IMR-90 (cell line): ENCODE data around the gene PROCR. TPM values are rescaled to one million over a fixed set of nuclear protein-coding genes. Genes with fewer than 3 reads are reported as not detected.
A peak's percentile ranks its signal among the peaks of the same experiment; 100 is the strongest.

Experiments used
- ATAC-seq: fragments of 200-7000 bp; cut with Tn5 transposase; 2 replicates; pipeline ENCODE4 v1.9.1; 2020; ENCODE audit warnings: low read depth, mild to moderate bottlenecking, moderate library complexity
- BruUV-seq: library from RNA; stranded (reverse); fragments of 400-500 nt; replicated peaks from 2 replicates; lab custom pipeline; 2021; lab: Mats Ljungman, UMichigan
- CTCF ChIA-PET: fragments of 300-600 bp; formaldehyde crosslinking; extraction: SDS; loops from one replicate; lab custom pipeline; 2021; ENCODE audit warnings: antibody characterized with exemption; lab: Yijun Ruan, JAX
- POLR2A ChIA-PET: fragments of 300-600 bp; sonication (Branson Sonifier 250); formaldehyde crosslinking; loops from one replicate; lab custom pipeline; 2022; ENCODE audit warnings: antibody characterized with exemption; ENCODE audit not compliant: unreplicated experiment; lab: Charles Lee
- DNase-seq: peaks from one replicate; pipeline ENCODE4 v3.0.0; 2013
- H2AFZ ChIP-seq: replicated peaks from 2 replicates; pipeline ENCODE3; 2013; ENCODE audit warnings: low read length, mild to moderate bottlenecking; ENCODE audit not compliant: poor library complexity
- H2AK5ac ChIP-seq: 2 replicates; pipeline ENCODE4 v1.6.1; 2013; ENCODE audit warnings: low read depth, low read length, inconsistent platforms
- H2AK9ac ChIP-seq: replicated peaks from 2 replicates; pipeline ENCODE3; 2013; ENCODE audit warnings: mild to moderate bottlenecking, low read depth, low read length, moderate library complexity; ENCODE audit not compliant: poor library complexity
- H2BK120ac ChIP-seq: 2 replicates; pipeline ENCODE4 v1.6.1; 2013; ENCODE audit warnings: low read depth, low read length, inconsistent platforms
- H2BK15ac ChIP-seq: 3 replicates; pipeline ENCODE4 v1.6.1; 2013; ENCODE audit warnings: low read depth, low read length, inconsistent platforms
- H2BK20ac ChIP-seq: 2 replicates; pipeline ENCODE4 v1.6.1; 2013; ENCODE audit warnings: low read depth, mild to moderate bottlenecking, inconsistent platforms, low read length, moderate library complexity
- H2BK5ac ChIP-seq: 2 replicates; pipeline ENCODE4 v1.6.1; 2013; ENCODE audit warnings: mild to moderate bottlenecking, low read depth, low read length, inconsistent platforms; ENCODE audit not compliant: poor library complexity, severe bottlenecking
- H3K14ac ChIP-seq: replicated peaks from 2 replicates; pipeline ENCODE4 v1.6.1; 2013; ENCODE audit warnings: low read depth, low read length, inconsistent platforms
- H3K18ac ChIP-seq: 2 replicates; pipeline ENCODE4 v1.6.1; 2013; ENCODE audit warnings: low read depth, low read length, control low read depth
- H3K23ac ChIP-seq: 2 replicates; pipeline ENCODE4 v1.6.1; 2013; ENCODE audit warnings: low read depth, low read length, inconsistent platforms
- H3K27ac ChIP-seq: 2 replicates; pipeline ENCODE4 v1.5.1; 2013; ENCODE audit warnings: mild to moderate bottlenecking, control low read depth, low read length; ENCODE audit not compliant: insufficient read depth
- H3K27me3 ChIP-seq: 2 replicates; pipeline ENCODE4 v1.6.1; 2013; ENCODE audit warnings: low read length; ENCODE audit not compliant: control insufficient read depth, insufficient read depth
- H3K36me3 ChIP-seq: 2 replicates; pipeline ENCODE4 v1.6.1; 2013; ENCODE audit warnings: low read length, mixed read lengths; ENCODE audit not compliant: control insufficient read depth, insufficient read depth
- H3K4ac ChIP-seq: 2 replicates; pipeline ENCODE4 v1.6.1; 2013; ENCODE audit warnings: low read depth, low read length, inconsistent platforms
- H3K4me1 ChIP-seq: 2 replicates; pipeline ENCODE4 v1.6.1; 2013; ENCODE audit warnings: low read length, mixed read lengths; ENCODE audit not compliant: control insufficient read depth, insufficient read depth
- H3K4me2 ChIP-seq: 2 replicates; pipeline ENCODE4 v1.6.1; 2013; ENCODE audit warnings: low read depth, mild to moderate bottlenecking, control low read depth, low read length, moderate library complexity
- H3K4me3 ChIP-seq: 2 replicates; pipeline ENCODE4 v1.5.1; 2013; ENCODE audit warnings: low read depth, mild to moderate bottlenecking, control low read depth, low read length, moderate library complexity; ENCODE audit not compliant: insufficient read depth
- H3K56ac ChIP-seq: 2 replicates; pipeline ENCODE4 v1.6.1; 2013; ENCODE audit warnings: low read length, inconsistent platforms; ENCODE audit not compliant: insufficient read depth; ENCODE audit errors: extremely low read depth
- H3K79me1 ChIP-seq, 2 experiments: 2 replicates each; pipeline ENCODE4 v1.6.1; 2013; ENCODE audit warnings: low read length in 2 of 2, inconsistent platforms in 1 of 2, low read depth in 1 of 2
- H3K9ac ChIP-seq: 2 replicates; pipeline ENCODE4 v1.6.1; 2013; ENCODE audit warnings: low read depth, low read length, control low read depth
- H3K9me1 ChIP-seq: 2 replicates; pipeline ENCODE4 v1.6.1; 2013; ENCODE audit warnings: low read length, inconsistent platforms; ENCODE audit not compliant: insufficient read depth
- H3K9me3 ChIP-seq: 2 replicates; pipeline ENCODE4 v1.6.1; 2013; ENCODE audit warnings: low read length; ENCODE audit not compliant: control insufficient read depth, insufficient read depth
- H4K20me1 ChIP-seq: 2 replicates; pipeline ENCODE4 v1.6.1; 2013; ENCODE audit warnings: low read length, inconsistent platforms; ENCODE audit not compliant: insufficient read depth
- H4K5ac ChIP-seq: 2 replicates; pipeline ENCODE4 v1.6.1; 2013; ENCODE audit warnings: mild to moderate bottlenecking, low read depth, low read length, control low read depth
- H4K8ac ChIP-seq, 2 experiments: 2 replicates each; pipeline ENCODE4 v1.6.1; 2013; ENCODE audit warnings: low read depth in 2 of 2, low read length in 2 of 2, control low read depth in 1 of 2, inconsistent platforms in 1 of 2
- H4K91ac ChIP-seq: 2 replicates; pipeline ENCODE4 v1.6.1; 2013; ENCODE audit warnings: low read depth, low read length, inconsistent platforms; ENCODE audit not compliant: insufficient read depth
- BHLHE40 ChIP-seq: fragments of 150-350 bp; IDR thresholded peaks from 2 replicates; pipeline ENCODE4 v1.6.1; 2016; ENCODE audit warnings: mild to moderate bottlenecking, low read depth, low read length
- CHD1 ChIP-seq: IDR thresholded peaks from 2 replicates; pipeline ENCODE4 v1.6.1; 2012; ENCODE audit warnings: low read depth, low read length, improper control_type of control experiment
- FOS ChIP-seq: fragments of 150-350 bp; IDR thresholded peaks from 2 replicates; pipeline ENCODE4 v1.6.1; 2016; ENCODE audit warnings: low read depth, low read length
- MAFK ChIP-seq: IDR thresholded peaks from 2 replicates; pipeline ENCODE4 v1.6.1; 2012; ENCODE audit warnings: low read depth, low read length, improper control_type of control experiment
- MAZ ChIP-seq: IDR thresholded peaks from 2 replicates; pipeline ENCODE4 v1.6.1; 2012; ENCODE audit warnings: low read depth, mild to moderate bottlenecking, low read length, improper control_type of control experiment, moderate library complexity, borderline replicate concordance
- MXI1 ChIP-seq: IDR thresholded peaks from 2 replicates; pipeline ENCODE4 v1.6.1; 2012; ENCODE audit warnings: low read depth, mild to moderate bottlenecking, low read length, moderate library complexity, borderline replicate concordance
- NFE2L2 ChIP-seq: fragments of 150-350 bp; IDR thresholded peaks from 2 replicates; pipeline ENCODE4 v1.6.1; 2016; ENCODE audit warnings: low read depth, mild to moderate bottlenecking, low read length
- RAD21 ChIP-seq: IDR thresholded peaks from 2 replicates; pipeline ENCODE4 v1.6.1; 2012; ENCODE audit warnings: low read length, improper control_type of control experiment
- RCOR1 ChIP-seq: IDR thresholded peaks from 2 replicates; pipeline ENCODE4 v1.6.1; 2012; ENCODE audit warnings: mild to moderate bottlenecking, low read length, improper control_type of control experiment; ENCODE audit not compliant: insufficient replicate concordance
- USF2 ChIP-seq: fragments of 150-350 bp; IDR thresholded peaks from 2 replicates; pipeline ENCODE4 v1.6.1; 2017; ENCODE audit warnings: mild to moderate bottlenecking, antibody characterized with exemption, low read length, low read depth
- WGBS, 2 experiments: methylation state at CpG; one replicate each; pipeline versions ENCODE4 v1.1.5 to v1.1.7; 2013; ENCODE audit warnings: missing lambda C conversion rate in 2 of 2; ENCODE audit not compliant: insufficient read length in 1 of 2; ENCODE audit errors: extremely low coverage in 2 of 2; 5-methylcytosine and 5-hydroxymethylcytosine counted together
- dilution Hi-C: fragments of 300-500 bp; cut with HindIII; formaldehyde crosslinking; loops from one replicate; pipeline ENCODE4 v1.14.3; 2018; ENCODE audit warnings: low sequenced_read_pairs; ENCODE audit not compliant: unreplicated experiment
- in situ Hi-C: fragments of 300-500 bp; cut with MboI; formaldehyde crosslinking; loops from 3 replicates; pipeline ENCODE4 v1.14.3; 2019; ENCODE audit warnings: low sequenced_read_pairs, inconsistent platforms, mixed read lengths
- intact Hi-C: fragments of 100-400 bp; cut with micrococcal nuclease; formaldehyde crosslinking; loops from 2 replicates; pipeline ENCODE4 v1.10.0; 2022
- polyA plus RNA-seq, 3 experiments: library from polyadenylated mRNA; depleted of rRNA; stranded (reverse); fragments of >200 nt; gene quantifications; 2 replicates each; pipeline ENCODE4 v1.2.3, GENCODE V29; 2012; ENCODE audit warnings: low replicate concordance in 1 of 3
- total RNA-seq: library from RNA; depleted of rRNA; stranded (reverse); fragments of >200 nt; gene quantifications from 2 replicates; pipeline ENCODE4 v1.2.3, GENCODE V29; 2012
- TF ChIP-seq, protein P1 (sequence below): conservative IDR thresholded peaks from 2 replicates; pipeline ENCODE4 v1.5.1; 2012; ENCODE audit warnings: mild to moderate bottlenecking, low read depth, low read length, improper control_type of control experiment

PROCR gene
- total and polyA plus RNA-seq, 2 of the 4 experiments (the other 2 are of a cell fraction), result 36.4 to 41.9 TPM

GRCh38 chr20:35133031-35133430 is 38.8 kb upstream of the PROCR start:
- POLR2A ChIA-PET, result no interaction called here
- no peak overlapping the region for H2BK5ac ChIP-seq
- peaks cover 14% of the 10 kb centered on the region for H3K9me1 ChIP-seq
- H3K14ac ChIP-seq, result no peak overlapping the region
- H2BK15ac ChIP-seq, result no peak overlapping the region
- H3K4me1 ChIP-seq, result peaks cover 3% of the 10 kb centered on the region
- H4K5ac ChIP-seq, result no peak overlapping the region
- DNase-seq (no peak), ATAC-seq (no peak)
- no peak overlapping the region for H2BK20ac ChIP-seq
- H3K4me2 ChIP-seq, result no peak overlapping the region
- BruUV-seq, result no TSS peak
- intact Hi-C loops, result no loop called here
- no peak overlapping the region for H3K23ac ChIP-seq
- no peak overlapping the region for H2BK120ac ChIP-seq
- H3K79me1 ChIP-seq, result peaks cover 0 to 12% of the 10 kb centered on the region in 2 experiments; a peak in 2 of 4 replicates
- peak overlapping the region; percentile 26 for H3K4ac ChIP-seq
- no peak overlapping the region for H3K4me3 ChIP-seq
- no peak overlapping the region for H2AK9ac ChIP-seq
- 100% methylated on average over 1 of the region's 5 CpGs; no CpG with 5 or more reads in 1 of the 2 experiments for WGBS, 2 experiments
- H2AK5ac ChIP-seq, result peak overlapping the region; percentile 82
- H3K27me3 ChIP-seq, result no peaks in the 10 kb centered on the region
- CTCF ChIA-PET, result interaction anchor here (1.0 to 1.5 kb wide), 2 partner anchors 12 to 37 kb away, joined by 3 read pairs; no protein-coding TSS in a partner anchor
- H4K91ac ChIP-seq, result no peak overlapping the region; the same call in 1 of the 2 replicates
- in situ Hi-C loops, result loop anchor here (25.0 kb wide), 1 partner anchor 304 kb away; the partner anchor contains the start of gene GDF5
- no peak overlapping the region for H3K18ac ChIP-seq
- H2AFZ ChIP-seq, result no peak overlapping the region
- no peaks in the 10 kb centered on the region; the same call in 1 of the 2 replicates for H4K20me1 ChIP-seq
- no peak overlapping the region for H3K9ac ChIP-seq
- peaks cover 35% of the 10 kb centered on the region for H3K36me3 ChIP-seq
- TF ChIP-seq BHLHE40 (no peak), CHD1 (no peak), MAFK (no peak), FOS (no peak), USF2 (no peak), RAD21 (no peak), RCOR1 (no peak), MXI1 (no peak), NFE2L2 (no peak), MAZ (no peak)
- TF ChIP-seq, protein P1, sequence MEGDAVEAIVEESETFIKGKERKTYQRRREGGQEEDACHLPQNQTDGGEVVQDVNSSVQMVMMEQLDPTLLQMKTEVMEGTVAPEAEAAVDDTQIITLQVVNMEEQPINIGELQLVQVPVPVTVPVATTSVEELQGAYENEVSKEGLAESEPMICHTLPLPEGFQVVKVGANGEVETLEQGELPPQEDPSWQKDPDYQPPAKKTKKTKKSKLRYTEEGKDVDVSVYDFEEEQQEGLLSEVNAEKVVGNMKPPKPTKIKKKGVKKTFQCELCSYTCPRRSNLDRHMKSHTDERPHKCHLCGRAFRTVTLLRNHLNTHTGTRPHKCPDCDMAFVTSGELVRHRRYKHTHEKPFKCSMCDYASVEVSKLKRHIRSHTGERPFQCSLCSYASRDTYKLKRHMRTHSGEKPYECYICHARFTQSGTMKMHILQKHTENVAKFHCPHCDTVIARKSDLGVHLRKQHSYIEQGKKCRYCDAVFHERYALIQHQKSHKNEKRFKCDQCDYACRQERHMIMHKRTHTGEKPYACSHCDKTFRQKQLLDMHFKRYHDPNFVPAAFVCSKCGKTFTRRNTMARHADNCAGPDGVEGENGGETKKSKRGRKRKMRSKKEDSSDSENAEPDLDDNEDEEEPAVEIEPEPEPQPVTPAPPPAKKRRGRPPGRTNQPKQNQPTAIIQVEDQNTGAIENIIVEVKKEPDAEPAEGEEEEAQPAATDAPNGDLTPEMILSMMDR, result no peak
- H3K56ac ChIP-seq, result no peak overlapping the region
- no peak overlapping the region for H3K27ac ChIP-seq
- H3K9me3 ChIP-seq, result no peaks in the 10 kb centered on the region
- dilution Hi-C loops, result no loop called here
- H4K8ac ChIP-seq, result peak overlapping the region in 1 of 2 experiments; percentile 57; a peak in 1 of 4 replicates
